ENCODE data around the gene DRD2.
"Not testable (repeated sequence)": the region's sequence is repeated elsewhere in the genome, so short reads cannot be mapped to it uniquely, and the experiment has no call there.

The DRD2 gene

GRCh38 chr11:113475160-113475761, at the start of gene DRD2:
TSS of gene DRD2 (minus strand) at chr11:113475398. CDS start at chr11:113424651, 50,747 bp downstream.
- DNase-seq = no peak

- DNase-seq = not testable (repeated sequence)
These were observed 48.7 kb upstream of the DRD2 start for GRCh38 chr11:113523906-113524305.

DNA sequence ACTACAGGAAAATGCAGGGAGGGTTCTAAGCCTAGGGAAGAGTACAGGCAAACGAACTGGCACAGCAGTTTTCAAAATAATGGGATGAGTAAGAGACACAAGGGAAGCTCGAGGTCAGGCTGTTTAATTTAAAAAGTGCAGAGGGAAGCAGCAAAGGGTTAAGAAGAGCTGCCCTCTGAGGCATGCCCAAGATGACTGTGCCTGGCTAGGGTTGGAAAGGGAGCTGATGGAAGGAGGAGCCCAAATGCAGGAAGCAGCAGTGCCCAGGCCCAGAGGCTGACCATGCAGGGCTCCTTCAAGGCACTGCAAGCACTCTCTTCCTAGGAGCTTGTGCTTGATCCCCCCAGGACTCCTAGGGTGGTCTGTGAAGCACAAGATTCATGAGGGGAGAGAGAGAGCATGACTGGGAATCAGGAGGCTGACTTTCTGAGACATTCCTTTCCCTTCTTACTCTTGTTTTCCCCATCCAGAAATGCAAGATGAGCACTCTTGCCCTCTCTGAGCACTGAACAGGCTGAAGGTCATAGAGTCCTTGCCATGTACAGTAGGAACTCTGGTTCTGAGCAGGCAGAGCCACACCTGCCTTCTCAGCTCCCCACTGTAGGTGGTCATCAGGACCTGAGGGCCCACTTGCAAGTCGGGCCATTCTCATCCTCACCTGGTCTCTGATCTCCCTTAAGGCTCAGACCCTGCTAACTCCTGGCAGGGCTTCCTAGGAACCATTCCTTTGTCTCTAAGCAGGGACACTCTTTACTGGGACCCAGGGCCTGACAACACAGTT, 46.7 kb upstream of the DRD2 start:
- DNase-seq = no peak

GRCh38 chr11:113519989-113520613, 44.9 kb upstream of the DRD2 start:
- no peak for DNase-seq

DNA sequence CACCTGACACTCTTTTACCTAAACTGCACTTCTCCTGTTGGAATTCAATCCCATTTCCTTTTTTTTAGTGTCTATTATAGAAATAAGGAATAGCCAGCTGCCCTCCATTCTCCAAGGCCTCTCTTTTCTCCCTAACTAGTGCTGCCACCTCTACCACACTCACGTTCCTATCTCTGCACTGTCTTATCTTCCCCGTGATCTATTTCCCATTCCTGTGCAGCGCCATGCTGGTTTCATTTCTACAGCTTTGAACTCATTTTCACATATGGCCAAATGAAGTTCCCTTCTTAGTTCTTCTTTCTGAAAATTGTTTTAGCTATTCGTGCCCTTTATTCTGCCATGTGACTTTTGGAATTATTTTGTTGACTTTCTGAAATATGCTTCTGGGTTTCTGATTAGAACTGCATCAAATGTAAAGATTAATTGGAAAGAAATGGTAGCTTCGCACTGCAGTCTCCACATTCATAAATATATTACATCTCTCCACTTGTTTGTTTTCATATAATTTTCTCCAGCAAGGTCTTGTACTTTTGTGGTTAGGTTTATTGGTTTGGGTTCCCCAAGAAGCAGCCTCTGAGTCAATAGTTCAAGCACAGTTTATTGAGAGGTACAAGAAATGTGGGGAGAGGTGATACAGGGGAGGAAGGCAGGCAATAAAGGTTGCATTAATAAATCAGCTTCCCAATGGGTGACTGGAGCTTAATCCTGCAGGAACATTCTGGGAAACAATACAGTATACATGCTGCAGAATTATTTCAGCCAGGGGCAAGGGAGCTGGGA, 43.7 kb upstream of the DRD2 start:
- no peak for DNase-seq

DNA sequence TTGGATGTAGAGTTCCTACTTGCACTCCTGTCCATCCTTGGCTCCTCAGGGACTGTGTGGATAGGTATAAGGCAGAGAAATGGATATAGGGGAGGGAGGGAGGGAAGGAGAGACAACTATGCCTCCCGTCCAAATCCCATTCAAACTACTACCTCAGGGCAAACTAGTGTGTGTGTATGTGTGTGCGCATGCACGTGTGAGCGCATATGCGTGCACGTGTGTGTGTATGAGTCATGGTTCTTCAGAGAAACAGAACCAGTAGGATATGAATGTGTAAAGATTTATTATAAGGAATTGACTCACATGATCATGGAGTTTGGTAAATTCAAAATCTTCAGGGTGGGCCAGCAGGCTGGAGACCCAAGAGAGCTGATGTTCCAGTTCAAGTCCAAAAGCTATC, 42.2 kb upstream of the DRD2 start:
- DNase-seq = no peak

GRCh38 chr11:113514856-113515255, 39.7 kb upstream of the DRD2 start:
- no peak for DNase-seq

GRCh38 chr11:113507341-113507740, 32.1 kb upstream of the DRD2 start:
- no peak for DNase-seq

DNA sequence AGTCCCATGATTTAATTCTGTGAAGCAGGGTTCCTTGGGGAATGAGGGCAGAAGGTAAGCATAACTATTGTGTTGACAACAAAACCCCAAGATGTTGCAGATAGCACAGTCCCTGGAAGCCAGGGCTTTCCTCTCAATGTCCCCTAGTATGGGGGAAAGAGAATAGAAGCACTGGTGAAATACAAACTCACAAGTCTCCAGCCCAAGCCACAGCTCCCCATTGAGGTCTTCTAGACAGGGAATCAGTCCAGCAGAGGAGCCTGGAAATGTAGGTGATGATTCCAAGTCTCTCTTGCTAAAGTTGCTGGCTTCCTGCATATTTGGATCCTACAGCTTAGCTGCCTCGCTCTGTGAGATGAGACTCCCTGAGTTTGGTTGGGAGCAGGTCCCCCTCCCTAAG, 31.7 kb upstream of the DRD2 start:
- no peak for DNase-seq

GRCh38 chr11:113506461-113506860, 31.3 kb upstream of the DRD2 start:
- DNase-seq = no peak

GRCh38 chr11:113505541-113506375, 30.6 kb upstream of the DRD2 start:
- no peak for DNase-seq

- DNase-seq = no peak
These were observed 29.8 kb upstream of the DRD2 start for GRCh38 chr11:113505046-113505445.

DNA sequence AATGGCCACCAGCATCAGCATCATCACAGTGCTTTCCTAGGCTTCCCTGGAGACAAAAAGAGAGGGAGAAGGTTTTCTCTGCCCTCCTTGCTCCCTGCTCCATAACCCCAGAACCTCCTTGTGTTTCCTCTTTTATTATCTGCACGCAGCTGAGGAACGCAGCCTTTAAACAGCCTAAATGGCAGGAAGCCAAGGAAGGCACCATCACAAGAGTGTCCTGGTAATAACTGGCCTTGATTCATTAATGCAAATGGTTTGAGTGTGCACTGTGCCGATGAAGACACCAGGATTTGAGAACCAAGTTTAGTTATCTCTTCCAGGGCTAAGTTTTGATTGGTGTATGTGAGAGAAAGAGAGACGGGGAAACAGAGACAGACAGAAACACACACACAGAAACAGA, 29.4 kb upstream of the DRD2 start:
- no peak for DNase-seq

GRCh38 chr11:113504071-113504470, 28.9 kb upstream of the DRD2 start:
- DNase-seq = no peak

DNA sequence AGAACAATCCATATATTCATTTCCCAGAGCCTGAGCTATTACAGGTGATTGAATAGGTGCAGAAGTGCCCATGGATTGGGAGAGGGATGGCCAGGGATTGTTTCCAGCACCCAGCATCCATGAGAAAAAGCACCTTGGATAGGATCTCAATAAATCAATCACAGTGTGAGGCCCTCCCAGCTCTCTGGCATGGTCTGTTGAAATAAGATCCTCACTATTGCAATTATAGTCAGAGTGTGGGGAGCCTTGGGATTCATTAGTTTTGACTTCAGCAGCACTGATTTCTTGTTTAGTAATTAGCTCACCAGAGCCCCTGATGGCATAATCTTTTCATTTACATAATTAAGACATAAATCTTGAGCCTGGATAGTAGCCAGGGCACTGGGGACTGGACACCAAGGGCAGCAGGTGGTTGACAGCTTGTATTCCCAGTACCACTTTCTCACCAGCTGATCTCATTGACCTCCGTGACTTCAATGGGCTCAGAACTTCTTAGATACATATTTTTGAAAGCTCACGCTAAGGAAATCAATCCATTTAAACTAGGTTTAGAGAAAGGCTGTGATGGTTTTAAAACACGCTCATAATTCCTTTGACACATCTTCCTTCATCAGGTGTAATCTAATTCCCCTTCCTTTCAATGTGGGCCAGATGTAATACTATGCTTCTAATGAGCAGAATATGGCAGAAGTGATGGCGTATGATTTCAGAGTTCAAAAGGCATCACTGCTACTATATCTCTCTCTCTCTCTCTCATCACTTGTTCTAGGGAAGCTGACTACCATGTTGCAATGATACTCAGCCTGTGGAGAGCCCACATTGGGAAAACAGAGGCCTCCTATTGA, 22.1 kb upstream of the DRD2 start:
- DNase-seq = no peak

DNA sequence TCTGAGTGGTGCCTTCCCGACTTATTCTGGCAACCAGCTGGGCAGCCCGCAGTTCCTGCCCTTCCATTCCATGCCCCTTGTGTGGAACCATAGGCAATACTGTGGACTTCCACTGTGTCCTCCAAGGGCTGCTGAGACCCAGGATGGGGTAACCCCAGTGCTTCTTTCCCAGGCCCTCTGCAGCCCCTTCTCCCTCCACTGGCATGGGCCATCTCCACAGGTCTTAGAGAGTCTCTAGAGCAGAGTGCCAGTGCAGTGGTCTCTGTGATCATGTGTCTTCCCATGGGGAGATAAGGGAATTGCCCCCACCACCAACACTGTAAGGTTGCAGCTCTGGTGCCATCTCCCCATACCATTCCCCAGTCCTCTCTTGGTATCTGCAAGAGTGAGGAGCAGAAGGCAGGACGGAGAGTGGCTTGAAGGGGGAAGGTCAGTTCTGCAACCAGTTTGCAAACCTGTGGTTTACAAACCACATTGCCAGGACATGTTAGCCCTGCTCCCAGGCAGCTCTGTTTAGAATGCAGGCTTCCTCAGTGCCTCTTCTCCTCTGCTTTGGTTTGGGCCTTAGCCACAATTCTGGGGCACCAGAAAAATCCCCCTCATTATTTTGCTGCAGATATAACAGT, 20.9 kb upstream of the DRD2 start:
- no peak for DNase-seq

DNA sequence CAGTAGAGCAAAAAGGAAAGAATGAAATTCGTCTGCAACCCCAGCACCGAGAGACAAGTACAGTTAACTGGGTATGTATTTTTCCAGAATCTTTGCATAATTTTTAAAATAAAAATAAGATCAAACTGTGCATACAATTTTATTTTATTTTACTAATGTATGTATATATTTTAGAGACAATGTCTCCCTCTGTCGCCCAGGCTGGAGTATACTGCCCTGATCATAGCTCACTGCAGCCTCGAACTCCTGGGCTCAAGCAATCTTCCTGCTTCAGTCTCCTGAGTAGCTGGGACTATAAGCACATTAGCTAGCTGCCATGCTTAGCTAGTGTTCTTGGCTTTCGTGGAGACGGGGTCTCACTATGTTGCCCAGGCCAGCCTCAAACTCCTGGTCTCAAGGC, 18.8 kb upstream of the DRD2 start:
- DNase-seq = no peak

DNA sequence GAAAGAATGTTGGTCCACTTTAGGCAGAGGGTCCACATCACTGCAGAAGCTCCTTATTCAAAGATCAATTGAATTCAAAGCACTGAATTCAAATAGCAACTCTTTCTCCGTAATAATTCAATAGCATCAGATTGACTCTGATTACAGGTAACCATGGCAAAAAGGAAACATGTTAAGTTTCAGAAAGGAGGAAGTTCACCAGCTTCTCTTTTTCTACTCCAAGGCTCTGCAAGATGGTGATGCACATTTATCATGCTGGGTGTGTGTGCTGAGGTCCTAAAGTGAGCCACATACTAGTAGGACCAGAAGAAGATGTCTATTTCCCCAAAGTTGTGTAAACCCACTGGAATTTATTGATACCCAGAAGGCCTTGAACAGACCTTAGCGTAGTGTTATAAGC, 18.0 kb upstream of the DRD2 start:
- no peak for DNase-seq

DNA sequence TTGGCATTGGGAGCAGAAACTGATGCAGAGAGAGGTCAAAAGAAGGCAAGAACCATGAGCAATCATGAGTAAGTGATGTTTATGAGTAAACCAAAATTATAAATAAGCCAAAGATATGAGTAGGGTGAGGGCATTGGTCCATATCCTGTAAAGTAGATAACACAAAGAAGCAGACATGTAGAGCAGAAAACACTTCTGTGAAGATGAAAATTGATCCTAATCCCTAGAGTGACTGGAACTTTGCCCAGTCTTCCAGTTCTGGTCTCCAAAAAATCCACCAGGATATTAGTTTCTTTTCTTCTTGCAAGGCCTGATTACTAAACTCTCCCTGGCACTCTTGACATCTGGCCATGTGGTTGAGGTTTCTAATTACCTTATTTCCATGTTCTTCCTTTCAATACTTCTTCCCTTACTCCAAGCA, 13.7 kb upstream of the DRD2 start:
- no peak for DNase-seq

DNA sequence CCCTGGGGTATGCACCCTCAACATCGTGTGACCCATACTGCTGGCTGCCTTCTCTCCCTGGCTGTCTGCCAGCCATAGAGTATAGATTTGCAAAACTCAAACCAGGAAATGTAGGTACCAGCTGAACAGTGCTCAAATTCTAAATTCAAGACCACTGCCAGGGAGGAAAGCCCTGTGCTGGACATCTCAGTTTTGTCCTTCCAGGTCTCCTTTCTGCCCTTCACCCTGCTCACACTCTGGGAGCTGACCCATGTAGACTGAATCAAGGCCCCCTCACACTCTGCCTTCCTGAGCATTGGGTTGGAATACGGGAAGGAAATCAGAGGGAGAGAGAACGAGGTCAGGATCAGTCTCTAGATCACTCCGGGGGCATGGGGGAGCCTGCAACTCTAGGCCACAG, 12.4 kb upstream of the DRD2 start:
- no peak for DNase-seq

DNA sequence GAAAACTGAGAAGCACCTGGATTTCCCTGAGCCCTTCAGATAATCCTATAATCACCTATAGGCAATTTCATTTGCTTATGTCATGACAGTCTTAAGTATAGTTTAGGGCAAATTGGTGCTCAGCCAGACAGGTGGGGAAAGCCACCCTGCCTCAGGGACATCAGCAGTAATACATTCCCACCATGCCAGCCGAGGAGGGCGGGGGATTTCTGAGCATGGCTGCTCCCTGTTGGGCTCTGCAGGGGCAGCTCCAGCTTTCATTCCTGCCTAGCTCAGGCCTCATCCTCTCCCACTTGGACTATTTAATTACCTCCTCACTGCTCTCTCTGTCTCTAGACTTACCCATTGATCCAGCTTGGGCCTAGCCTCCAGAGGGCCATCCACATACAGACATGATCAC, 9.0 kb upstream of the DRD2 start:
- no peak for DNase-seq
